ACC112 (cell line): ENCODE data around the gene MS4A4A.

Source experiments
- H2AFZ ChIP-seq: fragments of 200-600 bp; sonication (generic); one replicate; pipeline ENCODE4 v1.6.0; 2017; ENCODE audit warnings: antibody characterized with exemption, low read length; ENCODE audit not compliant: unreplicated experiment
- H3K27ac ChIP-seq: fragments of 200-600 bp; sonication (generic); 2 replicates; pipeline ENCODE4 v1.5.1; 2014; ENCODE audit warnings: low read depth, mild to moderate bottlenecking, antibody characterized with exemption, low read length, moderate library complexity
- H3K27me3 ChIP-seq: fragments of 200-600 bp; sonication (generic); 2 replicates; pipeline ENCODE4 v1.6.1; 2014; ENCODE audit warnings: mild to moderate bottlenecking, antibody characterized with exemption, low read length, moderate library complexity, mixed read lengths; ENCODE audit not compliant: insufficient read depth
- H3K36me3 ChIP-seq: fragments of 200-600 bp; sonication (generic); 2 replicates; pipeline ENCODE4 v1.6.1; 2016; ENCODE audit warnings: mild to moderate bottlenecking, antibody characterized with exemption, low read length, moderate library complexity, mixed read lengths; ENCODE audit not compliant: insufficient read depth
- H3K4me1 ChIP-seq: fragments of 200-600 bp; sonication (generic); one replicate; pipeline ENCODE4 v1.6.1; 2016; ENCODE audit warnings: low read length, mixed read lengths; ENCODE audit not compliant: insufficient read depth, unreplicated experiment, control insufficient read depth
- H3K4me3 ChIP-seq: fragments of 200-600 bp; sonication (generic); 2 replicates; pipeline ENCODE4 v1.5.1; 2014; ENCODE audit warnings: mild to moderate bottlenecking, low read depth, low read length
- H3K79me2 ChIP-seq: fragments of 200-600 bp; sonication (generic); one replicate; pipeline ENCODE4 v1.6.0; 2016; ENCODE audit warnings: low read length; ENCODE audit not compliant: control insufficient read depth, unreplicated experiment, insufficient read depth

The MS4A4A gene

GRCh38 chr11:60328460-60328859 lies 48.0 kb downstream of the MS4A4A start:
- Histone ChIP-seq H2AFZ (no peak overlapping the region), H3K4me3 (no peak overlapping the region), H3K27ac (no peak overlapping the region), H3K27me3 (no peaks in the 10 kb centered on the region), H3K4me1 (no peaks in the 10 kb centered on the region), H3K36me3 (no peaks in the 10 kb centered on the region), H3K79me2 (no peaks in the 10 kb centered on the region)

GRCh38 chr11:60332846-60333245 lies 52.4 kb downstream of the MS4A4A start:
- no peak overlapping the region for H2AFZ ChIP-seq
- no peak overlapping the region for H3K4me3 ChIP-seq
- no peaks in the 10 kb centered on the region for H3K27me3 ChIP-seq
- no peaks in the 10 kb centered on the region for H3K79me2 ChIP-seq
- H3K4me1 ChIP-seq = no peaks in the 10 kb centered on the region
- H3K27ac ChIP-seq = no peak overlapping the region
- no peaks in the 10 kb centered on the region for H3K36me3 ChIP-seq

DNA sequence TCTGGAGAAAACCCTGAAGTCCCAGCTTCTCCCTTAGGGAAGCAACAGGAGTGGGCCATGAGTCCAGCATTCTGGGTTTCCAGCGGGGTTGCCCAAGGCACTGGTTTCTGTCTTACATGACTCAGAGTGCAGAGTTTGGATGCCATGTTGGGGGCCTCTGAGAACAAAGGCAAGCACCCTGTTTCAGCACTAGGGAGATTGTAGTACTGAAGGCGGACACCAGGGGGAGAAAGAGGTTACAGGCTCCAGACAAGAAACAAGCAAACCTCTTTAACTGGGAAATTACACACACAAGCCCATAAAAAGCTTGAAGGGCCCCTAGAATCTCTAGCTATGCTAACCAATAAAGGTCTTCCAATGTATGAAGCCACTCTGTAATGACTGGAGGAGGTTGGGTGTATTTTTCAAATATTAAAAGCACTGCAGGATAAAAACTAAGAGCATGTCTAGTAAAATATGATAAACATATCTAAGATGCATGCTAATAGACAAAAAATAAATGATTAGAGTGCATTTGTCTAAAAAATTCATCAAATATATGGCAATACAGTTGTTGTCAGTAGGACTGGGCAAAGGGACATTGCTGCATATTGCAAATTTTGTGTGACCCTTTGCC lies 53.6 kb downstream of the MS4A4A start:
- no peak overlapping the region for H2AFZ ChIP-seq
- no peaks in the 10 kb centered on the region for H3K36me3 ChIP-seq

GRCh38 chr11:60336767-60337391 lies 56.4 kb downstream of the MS4A4A start:
- H3K27ac ChIP-seq = no peak overlapping the region
- H2AFZ ChIP-seq = no peak overlapping the region
- no peaks in the 10 kb centered on the region for H3K27me3 ChIP-seq
- H3K4me3 ChIP-seq = no peak overlapping the region
- no peaks in the 10 kb centered on the region for H3K79me2 ChIP-seq
- H3K4me1 ChIP-seq = no peaks in the 10 kb centered on the region
- no peaks in the 10 kb centered on the region for H3K36me3 ChIP-seq

More for the DNA sequence above, 53.6 kb downstream of the MS4A4A start:
- Histone ChIP-seq H3K4me1 (no peaks in the 10 kb centered on the region), H3K4me3 (no peak overlapping the region), H3K27me3 (no peaks in the 10 kb centered on the region), H3K27ac (no peak overlapping the region), H3K79me2 (no peaks in the 10 kb centered on the region)

GRCh38 chr11:60338053-60338452 lies 57.6 kb downstream of the MS4A4A start:
- Histone ChIP-seq H3K4me3 (no peak overlapping the region), H3K36me3 (no peaks in the 10 kb centered on the region), H3K79me2 (no peaks in the 10 kb centered on the region), H3K4me1 (no peaks in the 10 kb centered on the region), H3K27me3 (no peaks in the 10 kb centered on the region), H2AFZ (no peak overlapping the region), H3K27ac (no peak overlapping the region)

DNA sequence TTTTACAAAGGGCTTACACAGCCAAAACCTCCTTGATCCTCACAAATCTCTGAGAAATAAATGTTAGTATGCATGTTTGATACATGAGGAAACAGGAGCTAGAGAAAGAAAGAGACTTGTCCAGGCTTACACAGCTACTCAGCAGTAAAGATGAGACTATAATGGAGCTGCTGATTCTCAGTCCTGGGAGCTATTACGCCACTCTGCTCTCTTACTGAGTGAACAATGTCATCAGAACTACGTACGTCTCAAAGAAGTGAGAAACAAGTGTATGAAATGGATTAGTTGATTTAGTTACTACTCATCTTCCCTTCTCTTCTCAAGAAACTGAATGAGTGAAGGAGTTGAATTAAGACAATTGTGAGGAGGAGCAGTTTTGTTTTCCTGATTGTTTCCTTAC lies 58.9 kb downstream of the MS4A4A start:
- Histone ChIP-seq H3K79me2 (no peaks in the 10 kb centered on the region), H3K4me3 (no peak overlapping the region), H2AFZ (no peak overlapping the region), H3K27me3 (no peaks in the 10 kb centered on the region), H3K36me3 (no peaks in the 10 kb centered on the region), H3K4me1 (no peaks in the 10 kb centered on the region), H3K27ac (no peak overlapping the region)

DNA sequence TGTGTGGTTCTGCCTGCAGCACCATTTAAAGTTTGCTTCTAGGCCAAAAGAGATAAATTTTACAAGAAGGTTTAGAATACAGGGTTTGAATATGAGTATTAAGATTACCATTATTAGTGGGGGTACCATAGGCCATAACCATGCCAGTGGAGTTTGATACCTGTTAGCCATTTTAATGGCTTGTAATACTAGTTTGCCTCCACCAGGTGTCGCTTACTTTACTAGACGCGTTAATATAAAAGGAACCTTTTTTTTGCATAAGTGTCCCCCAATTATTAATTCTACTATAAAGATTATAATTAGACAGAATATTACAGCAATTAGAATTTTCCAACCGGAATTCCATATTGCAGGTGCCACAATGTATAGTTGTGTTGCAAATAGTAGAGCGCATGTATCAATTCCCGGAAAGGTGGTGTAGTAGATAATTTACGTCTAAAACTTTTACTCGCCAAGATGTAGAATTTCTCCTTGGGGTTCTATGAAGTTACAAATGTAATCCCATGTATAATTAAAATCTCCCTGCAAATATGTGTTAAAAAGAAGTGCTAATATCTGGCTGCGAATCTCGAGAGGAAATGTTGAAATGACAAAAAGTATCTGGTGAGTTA lies 62.7 kb downstream of the MS4A4A start:
- no peak overlapping the region for H3K27ac ChIP-seq
- no peaks in the 10 kb centered on the region for H3K27me3 ChIP-seq
- H3K4me1 ChIP-seq = no peaks in the 10 kb centered on the region
- no peaks in the 10 kb centered on the region for H3K79me2 ChIP-seq
- no peak overlapping the region for H3K4me3 ChIP-seq
- no peaks in the 10 kb centered on the region for H3K36me3 ChIP-seq
- H2AFZ ChIP-seq = no peak overlapping the region

DNA sequence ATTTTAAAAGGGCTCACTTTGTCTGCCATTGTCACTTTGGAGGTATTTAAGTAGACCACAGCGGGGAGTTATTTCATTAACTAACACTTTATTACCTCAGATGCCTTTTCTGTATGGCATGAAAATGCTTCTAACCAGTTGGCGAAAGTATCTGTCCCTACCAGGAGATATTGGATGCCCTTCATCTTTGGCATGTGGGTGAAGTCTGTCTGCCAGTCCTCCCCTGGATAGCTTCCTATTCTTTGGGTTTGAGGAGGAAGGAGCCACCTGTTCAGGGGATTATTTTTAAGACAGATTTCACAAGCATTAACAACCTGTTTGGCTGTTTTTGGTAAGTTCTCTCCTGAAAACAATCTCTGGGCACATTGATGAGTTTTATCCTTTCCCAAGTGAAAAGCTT lies 63.7 kb downstream of the MS4A4A start:
- H3K79me2 ChIP-seq = no peaks in the 10 kb centered on the region
- H3K4me3 ChIP-seq = no peak overlapping the region
- no peak overlapping the region for H2AFZ ChIP-seq
- H3K27ac ChIP-seq = no peak overlapping the region
- no peaks in the 10 kb centered on the region for H3K4me1 ChIP-seq
- no peaks in the 10 kb centered on the region for H3K36me3 ChIP-seq
- no peaks in the 10 kb centered on the region for H3K27me3 ChIP-seq

- H3K4me1 ChIP-seq = no peaks in the 10 kb centered on the region
- H3K4me3 ChIP-seq = no peak overlapping the region
- H2AFZ ChIP-seq = no peak overlapping the region
- H3K27ac ChIP-seq = no peak overlapping the region
- H3K36me3 ChIP-seq = no peaks in the 10 kb centered on the region
- no peaks in the 10 kb centered on the region for H3K27me3 ChIP-seq
- no peaks in the 10 kb centered on the region for H3K79me2 ChIP-seq
These were observed 65.0 kb downstream of the MS4A4A start for GRCh38 chr11:60345489-60345888.

DNA sequence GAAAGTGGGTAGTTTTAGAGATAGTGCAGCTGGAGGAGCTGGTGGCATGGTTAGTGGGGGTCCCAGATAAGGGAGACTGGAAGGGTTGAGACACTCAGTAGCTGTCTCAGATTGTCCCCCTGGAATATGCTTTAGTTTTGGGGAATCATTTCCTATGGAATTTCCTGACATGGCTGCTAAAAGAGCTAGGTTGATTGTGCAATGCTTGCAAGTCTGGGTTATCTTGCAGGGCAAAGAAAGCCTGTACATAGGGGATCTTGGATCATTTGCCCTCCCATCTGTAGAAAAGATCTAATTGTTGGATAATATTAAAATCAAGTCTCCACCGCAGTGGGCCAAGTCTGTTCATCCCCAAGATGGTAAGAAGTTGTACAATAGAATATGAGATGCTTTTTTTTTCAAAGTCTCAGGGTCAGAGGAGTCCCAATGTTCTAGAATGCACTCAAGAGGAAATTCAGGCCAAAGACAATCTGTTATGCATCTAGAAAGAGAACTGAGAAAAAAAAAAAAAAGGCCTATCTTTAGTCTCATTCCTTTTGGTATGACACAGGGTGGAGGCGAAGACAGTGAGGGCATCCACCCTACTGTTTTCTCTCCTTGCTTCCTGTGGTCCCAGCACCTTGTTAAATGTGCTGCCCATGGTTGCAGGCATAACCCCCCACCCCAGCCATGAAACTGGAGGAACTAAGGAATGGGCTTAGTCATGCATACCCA lies 66.8 kb downstream of the MS4A4A start:
- no peaks in the 10 kb centered on the region for H3K4me1 ChIP-seq
- H2AFZ ChIP-seq = no peak overlapping the region
- H3K79me2 ChIP-seq = no peaks in the 10 kb centered on the region
- no peak overlapping the region for H3K27ac ChIP-seq
- no peaks in the 10 kb centered on the region for H3K27me3 ChIP-seq
- no peaks in the 10 kb centered on the region for H3K36me3 ChIP-seq
- H3K4me3 ChIP-seq = no peak overlapping the region
